GM12801 (cell line): Measurements from ENCODE around the gene DUSP15.

Experiments used
- TF ChIP-seq, protein P1 (sequence below): IDR thresholded peaks from one replicate; pipeline ENCODE4 v1.5.1; 2011; ENCODE audit warnings: control low read depth; ENCODE audit not compliant: insufficient read length; ENCODE audit errors: extremely low read depth

The DUSP15 gene

DNA sequence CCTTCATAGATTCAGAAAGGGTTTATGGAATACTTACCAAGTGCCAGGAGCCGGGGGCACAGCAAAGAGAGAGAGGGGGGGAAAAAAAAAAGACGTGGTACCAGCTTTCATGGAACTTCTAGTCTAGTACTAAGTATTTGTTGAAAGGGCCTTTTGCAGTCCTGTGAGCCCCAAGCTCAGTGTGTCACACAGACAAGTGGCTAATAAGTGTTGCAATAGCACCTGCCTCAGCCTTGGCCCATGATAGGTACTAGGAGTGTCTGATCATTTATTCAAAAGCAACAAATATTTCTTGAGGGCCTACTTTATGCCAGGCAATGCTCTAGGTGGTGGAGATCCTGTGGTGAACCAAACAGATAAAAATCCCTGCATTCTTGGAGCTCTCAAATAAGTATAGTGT is 43.3 kb downstream of the DUSP15 start:
- TF ChIP-seq, protein P1, sequence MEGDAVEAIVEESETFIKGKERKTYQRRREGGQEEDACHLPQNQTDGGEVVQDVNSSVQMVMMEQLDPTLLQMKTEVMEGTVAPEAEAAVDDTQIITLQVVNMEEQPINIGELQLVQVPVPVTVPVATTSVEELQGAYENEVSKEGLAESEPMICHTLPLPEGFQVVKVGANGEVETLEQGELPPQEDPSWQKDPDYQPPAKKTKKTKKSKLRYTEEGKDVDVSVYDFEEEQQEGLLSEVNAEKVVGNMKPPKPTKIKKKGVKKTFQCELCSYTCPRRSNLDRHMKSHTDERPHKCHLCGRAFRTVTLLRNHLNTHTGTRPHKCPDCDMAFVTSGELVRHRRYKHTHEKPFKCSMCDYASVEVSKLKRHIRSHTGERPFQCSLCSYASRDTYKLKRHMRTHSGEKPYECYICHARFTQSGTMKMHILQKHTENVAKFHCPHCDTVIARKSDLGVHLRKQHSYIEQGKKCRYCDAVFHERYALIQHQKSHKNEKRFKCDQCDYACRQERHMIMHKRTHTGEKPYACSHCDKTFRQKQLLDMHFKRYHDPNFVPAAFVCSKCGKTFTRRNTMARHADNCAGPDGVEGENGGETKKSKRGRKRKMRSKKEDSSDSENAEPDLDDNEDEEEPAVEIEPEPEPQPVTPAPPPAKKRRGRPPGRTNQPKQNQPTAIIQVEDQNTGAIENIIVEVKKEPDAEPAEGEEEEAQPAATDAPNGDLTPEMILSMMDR: no peak

DNA sequence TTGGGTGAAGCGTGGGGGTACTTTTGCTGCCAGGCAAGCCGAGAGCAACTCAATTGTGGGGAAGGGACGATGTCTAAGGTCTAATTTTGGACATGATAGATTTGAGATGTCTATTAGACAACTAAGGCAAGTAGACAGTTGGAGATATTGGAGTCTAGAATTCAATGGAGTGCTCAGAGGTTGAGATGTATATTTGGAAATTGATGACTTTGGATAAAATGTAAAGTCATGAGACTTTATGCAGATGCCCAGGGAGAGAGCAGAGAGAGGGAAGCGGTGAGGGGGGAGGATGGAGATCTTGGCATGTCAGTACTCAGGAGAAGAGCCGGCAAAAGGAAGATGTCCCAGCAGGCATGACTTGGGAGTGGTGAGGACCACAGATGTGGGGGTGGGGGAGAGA is 44.3 kb downstream of the DUSP15 start:
- TF ChIP-seq, protein P1: no peak

DNA sequence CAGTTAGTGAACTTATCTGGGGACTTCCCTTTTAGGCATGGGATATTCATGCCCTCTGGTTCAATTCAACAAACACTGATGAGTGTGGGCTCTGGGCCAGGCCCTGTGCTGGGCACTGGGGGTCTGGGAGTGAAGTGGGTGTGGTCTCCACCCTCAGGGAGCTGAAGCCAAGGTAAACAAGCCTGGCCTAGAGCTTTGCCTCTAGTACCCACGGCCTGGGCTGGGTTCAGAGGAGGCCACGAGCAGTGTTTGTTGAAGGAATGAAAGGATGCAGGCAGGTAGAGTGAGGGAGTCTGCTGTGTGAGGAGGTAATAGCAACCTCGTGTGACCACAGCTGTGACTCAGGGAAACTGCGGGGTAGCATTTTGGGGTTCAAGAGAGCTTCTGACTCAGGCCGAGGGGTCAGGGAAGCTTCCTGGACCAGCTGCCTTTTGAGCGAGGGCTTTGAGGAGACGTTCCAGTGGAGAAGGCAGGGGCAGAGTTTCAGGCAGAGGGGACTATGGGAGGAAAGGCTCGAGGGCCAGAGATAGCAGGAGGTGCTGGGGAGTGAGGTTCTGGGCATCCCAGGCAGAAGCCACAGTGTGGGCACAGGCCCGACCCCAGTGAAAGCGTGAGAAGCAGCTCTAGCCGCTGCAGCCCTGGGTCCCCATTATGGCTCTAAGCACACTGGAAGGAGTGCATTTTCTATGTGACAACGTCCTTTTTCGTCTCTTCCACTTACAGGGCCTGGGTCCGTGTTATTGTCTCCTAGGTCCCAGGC is 45.6 kb downstream of the DUSP15 start:
- TF ChIP-seq, protein P1: no peak

DNA sequence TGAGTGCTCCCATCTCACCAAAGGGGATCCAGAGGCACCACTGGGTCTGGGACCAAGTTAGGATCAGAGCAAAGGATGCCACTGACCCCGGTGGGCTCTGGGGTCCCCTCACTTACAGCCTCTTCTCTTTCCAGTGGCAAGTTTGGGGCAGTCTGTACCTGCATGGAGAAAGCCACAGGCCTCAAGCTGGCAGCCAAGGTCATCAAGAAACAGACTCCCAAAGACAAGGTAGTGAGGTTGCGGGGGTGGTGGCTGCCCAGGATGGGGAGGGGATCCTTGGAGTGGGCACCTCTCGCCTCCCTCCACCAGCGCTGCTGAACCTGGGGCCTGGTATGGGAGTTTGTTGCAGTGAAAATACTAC is 46.2 kb downstream of the DUSP15 start:
- TF ChIP-seq, protein P1: no peak

DNA sequence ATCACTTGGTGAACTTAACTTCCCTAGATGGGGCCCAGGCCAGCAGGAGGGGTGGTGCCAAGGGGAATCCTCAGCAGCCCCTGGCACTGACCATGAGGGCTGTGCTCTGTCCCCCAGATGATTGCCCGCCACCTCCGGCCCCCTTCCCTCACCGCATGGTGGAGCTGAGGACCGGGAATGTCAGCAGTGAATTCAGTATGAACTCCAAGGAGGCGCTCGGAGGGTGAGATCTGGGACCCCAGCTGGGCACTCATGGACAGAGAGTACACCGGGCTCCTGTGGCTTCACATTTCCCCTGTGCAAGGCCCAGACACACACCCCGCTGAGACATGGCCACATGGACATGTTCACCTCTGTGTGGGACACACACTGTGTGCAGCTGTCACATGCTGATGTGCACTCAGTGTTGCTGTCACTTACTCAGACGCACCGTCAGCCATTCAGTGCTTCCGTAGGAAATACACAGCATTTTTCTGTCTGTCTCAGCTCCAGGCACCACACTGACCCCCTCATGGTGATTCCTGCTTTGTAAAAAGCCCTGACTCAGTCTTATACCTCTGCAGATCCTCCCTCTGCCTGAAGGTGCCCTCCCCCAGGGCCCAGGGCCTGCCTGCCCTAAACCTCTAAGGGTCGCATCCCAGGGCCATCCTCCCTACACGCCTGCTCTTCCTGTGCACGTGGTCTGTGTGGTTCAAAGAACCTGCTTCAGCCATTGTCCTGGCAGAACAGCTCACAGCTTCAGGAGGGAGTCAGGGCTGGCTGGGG is 46.8 kb downstream of the DUSP15 start:
- TF ChIP-seq, protein P1: no peak

DNA sequence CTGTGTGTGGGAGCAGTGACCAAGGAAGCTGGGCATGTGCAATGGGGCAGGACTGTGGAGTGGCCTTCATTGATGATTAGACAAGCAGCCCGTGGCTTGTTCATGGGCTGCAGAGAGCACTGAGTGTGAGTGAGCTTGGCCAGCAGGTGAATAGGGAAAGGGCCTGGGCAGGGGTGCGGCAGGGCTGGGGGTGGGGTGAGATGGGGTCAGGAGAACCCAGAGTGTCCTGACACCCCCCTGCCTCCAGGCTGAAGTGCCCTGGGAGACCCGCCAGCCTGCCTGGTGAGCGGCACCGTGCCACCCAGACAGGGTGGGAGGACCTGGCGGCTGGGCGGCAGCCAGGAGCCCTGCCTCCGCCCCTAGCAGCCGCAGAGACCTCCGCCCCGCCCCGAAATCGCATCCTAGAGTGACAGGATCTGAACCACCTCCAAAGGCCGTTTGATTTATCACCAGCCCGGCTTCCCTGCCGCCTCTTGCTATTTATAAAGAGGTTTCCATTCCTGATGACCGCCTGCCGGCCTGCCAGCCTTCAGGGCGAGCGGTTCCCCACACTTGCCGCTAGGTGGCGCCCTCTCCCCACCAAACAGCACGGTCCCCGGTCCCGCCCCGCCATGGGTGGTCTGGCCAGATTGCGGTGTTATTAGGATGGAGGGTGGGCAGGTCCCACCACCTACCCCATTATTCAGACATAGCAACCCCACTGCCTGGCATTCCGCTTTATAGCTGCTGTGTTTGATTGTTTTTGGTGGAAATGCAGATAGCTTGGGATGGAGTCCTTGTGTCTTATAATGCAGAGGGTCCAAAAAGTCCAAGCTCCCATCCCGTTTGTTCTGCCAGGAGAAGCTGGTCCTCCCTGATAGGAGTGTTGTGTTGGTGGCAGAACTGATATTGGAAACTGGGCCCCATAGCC is 47.7 kb downstream of the DUSP15 start:
- TF ChIP-seq, protein P1: no peak

DNA sequence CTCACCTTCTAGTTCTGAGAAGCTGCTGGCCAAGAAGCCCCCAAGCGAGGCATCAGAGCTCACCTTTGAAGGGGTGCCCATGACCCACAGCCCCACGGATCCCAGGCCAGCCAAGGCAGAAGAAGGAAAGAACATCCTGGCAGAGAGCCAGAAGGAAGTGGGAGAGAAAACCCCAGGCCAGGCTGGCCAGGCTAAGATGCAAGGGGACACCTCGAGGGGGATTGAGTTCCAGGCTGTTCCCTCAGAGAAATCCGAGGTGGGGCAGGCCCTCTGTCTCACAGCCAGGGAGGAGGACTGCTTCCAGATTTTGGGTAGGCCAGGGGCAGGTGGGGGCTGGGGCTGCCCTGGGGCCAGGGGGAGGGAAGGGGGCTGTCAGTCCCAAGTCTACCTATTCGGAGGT is 48.9 kb downstream of the DUSP15 start:
- TF ChIP-seq, protein P1: no peak
